Measurements from ENCODE around the gene RCAN2.

DNA sequence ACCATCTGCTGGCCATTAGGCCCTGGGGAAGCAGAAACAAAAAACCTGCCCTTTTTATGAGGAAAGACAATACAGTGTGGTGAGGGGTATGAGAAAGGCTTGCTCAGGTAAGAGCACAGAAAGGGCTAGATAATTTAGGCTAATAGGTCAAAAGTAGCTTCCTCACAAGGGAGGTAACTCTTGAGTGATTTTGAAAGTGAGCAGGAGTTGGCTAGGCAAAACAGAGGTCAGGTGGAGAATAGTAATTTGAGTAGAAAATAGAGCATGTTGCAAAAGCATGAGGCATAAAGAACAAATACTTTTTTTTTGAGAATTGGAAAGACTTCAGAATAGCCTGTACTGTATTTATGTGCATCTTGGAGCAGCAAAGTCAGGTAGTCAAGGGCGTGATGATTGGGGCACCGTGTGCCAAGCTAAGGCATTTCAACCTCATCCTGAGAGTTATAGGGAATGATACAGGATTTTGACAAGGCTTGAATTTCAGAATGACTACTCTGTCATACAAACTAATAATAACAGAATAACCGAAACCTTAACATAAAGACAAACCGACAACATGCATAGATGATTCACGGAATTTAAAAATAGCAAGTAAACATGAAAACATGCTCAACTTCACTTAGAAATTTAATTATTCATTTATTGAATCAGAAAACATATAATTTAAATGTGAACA lies 197.5 kb downstream of the RCAN2 start:
- TF ChIP-seq, protein P1, sequence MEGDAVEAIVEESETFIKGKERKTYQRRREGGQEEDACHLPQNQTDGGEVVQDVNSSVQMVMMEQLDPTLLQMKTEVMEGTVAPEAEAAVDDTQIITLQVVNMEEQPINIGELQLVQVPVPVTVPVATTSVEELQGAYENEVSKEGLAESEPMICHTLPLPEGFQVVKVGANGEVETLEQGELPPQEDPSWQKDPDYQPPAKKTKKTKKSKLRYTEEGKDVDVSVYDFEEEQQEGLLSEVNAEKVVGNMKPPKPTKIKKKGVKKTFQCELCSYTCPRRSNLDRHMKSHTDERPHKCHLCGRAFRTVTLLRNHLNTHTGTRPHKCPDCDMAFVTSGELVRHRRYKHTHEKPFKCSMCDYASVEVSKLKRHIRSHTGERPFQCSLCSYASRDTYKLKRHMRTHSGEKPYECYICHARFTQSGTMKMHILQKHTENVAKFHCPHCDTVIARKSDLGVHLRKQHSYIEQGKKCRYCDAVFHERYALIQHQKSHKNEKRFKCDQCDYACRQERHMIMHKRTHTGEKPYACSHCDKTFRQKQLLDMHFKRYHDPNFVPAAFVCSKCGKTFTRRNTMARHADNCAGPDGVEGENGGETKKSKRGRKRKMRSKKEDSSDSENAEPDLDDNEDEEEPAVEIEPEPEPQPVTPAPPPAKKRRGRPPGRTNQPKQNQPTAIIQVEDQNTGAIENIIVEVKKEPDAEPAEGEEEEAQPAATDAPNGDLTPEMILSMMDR (conservative IDR thresholded peaks at IDR 0.05 in 1 of 2, IDR thresholded peaks at IDR 0.05 in 1 of 2; ENCODE audit: extremely low read depth in 1 of 2, insufficient read depth in 1 of 2, low read depth in 1 of 2, low read length in 2 of 2) = no peak
- TF ChIP-seq EZH2 (IDR thresholded peaks at IDR 0.05; ENCODE audit: borderline replicate concordance, low read length) = no peak

Measured in mammary epithelial cell (primary cell).